ENCODE measurements around the gene PDLIM7. TPM values are rescaled to one million over a fixed set of nuclear protein-coding genes. Genes with fewer than 3 reads are reported as not detected.

Gene PDLIM7
- total RNA-seq, 2 experiments from 2014 or later: 50.2 to 56.6 TPM

- ChIA-PET CTCF (interaction anchor here (0.6 to 5.4 kb wide), 33 partner anchors 8 to 482 kb away, joined by 3 to 67 read pairs (median 4); partner anchors contain the start of genes DDX41, DOK3 and PFN3), POLR2A (interaction anchor here (1.0 to 1.3 kb wide), 3 partner anchors 47 to 192 kb away, joined by 3 to 4 read pairs (median 3); no protein-coding TSS in a partner anchor)
- Mint-ChIP-seq H3K4me1 (ENCODE audit: low read depth) (peaks cover 12% of the 10 kb centered on the region), H3K27me3 (peaks cover 8% of the 10 kb centered on the region), H3K27ac (no peak overlapping the region), H3K9me3 (no peaks in the 10 kb centered on the region), H3K4me3 (no peak overlapping the region), H3K36me3 (no peaks in the 10 kb centered on the region)
- intact Hi-C loops (cut with micrococcal nuclease): no loop called here
- DNase-seq: no peak
These were observed 4.7 kb upstream of the PDLIM7 start for GRCh38 chr5:177501874-177502678.

- intact Hi-C loops (cut with micrococcal nuclease): no loop called here
- no peak overlapping the region for H3K27ac Mint-ChIP-seq
These were observed 3.5 kb upstream of the PDLIM7 start for GRCh38 chr5:177500685-177501522.

GRCh38 chr5:177499842-177500241 lies 2.4 kb upstream of the PDLIM7 start:
- no peak for DNase-seq
- Mint-ChIP-seq H3K9me3 (no peaks in the 10 kb centered on the region), H3K36me3 (no peaks in the 10 kb centered on the region), H3K27ac (no peak overlapping the region), H3K4me1 (ENCODE audit: low read depth) (peaks cover 14% of the 10 kb centered on the region), H3K4me3 (no peak overlapping the region), H3K27me3 (peaks cover 8% of the 10 kb centered on the region)
- ChIA-PET CTCF (interaction anchor here (0.8 to 5.4 kb wide), 11 partner anchors 10 to 195 kb away, joined by 3 to 67 read pairs (median 6); partner anchors contain the start of genes DOK3 and PFN3), POLR2A (interaction anchor here (1.2 kb wide), 1 partner anchor 96 kb away, joined by 3 read pairs; no protein-coding TSS in a partner anchor)
- intact Hi-C loops (cut with micrococcal nuclease): loop anchor here (5.0 kb wide), 1 partner anchor 388 kb away; no protein-coding TSS in a partner anchor

More at GRCh38 chr5:177500685-177501522, 3.5 kb upstream of the PDLIM7 start:
- Mint-ChIP-seq H3K9me3 (no peaks in the 10 kb centered on the region), H3K27me3 (peaks cover 8% of the 10 kb centered on the region), H3K4me1 (ENCODE audit: low read depth) (peaks cover 12% of the 10 kb centered on the region), H3K36me3 (no peaks in the 10 kb centered on the region), H3K4me3 (no peak overlapping the region)
- peak; percentile 88 for DNase-seq
- CTCF ChIA-PET: interaction anchor here (0.6 to 5.4 kb wide), 40 partner anchors 9 to 481 kb away, joined by 3 to 67 read pairs (median 4); partner anchors contain the start of genes DDX41, DOK3 and PFN3
- POLR2A ChIA-PET: interaction anchor here (0.6 to 1.3 kb wide), 5 partner anchors 21 to 191 kb away, joined by 3 to 4 read pairs (median 3); no protein-coding TSS in a partner anchor

GRCh38 chr5:177498013-177498787 lies 796 bp upstream of the PDLIM7 start:
- H3K4me3 Mint-ChIP-seq: peak overlapping the region; percentile 82
- peaks cover 26% of the 10 kb centered on the region for H3K4me1 Mint-ChIP-seq (ENCODE audit: low read depth)
- ChIA-PET CTCF (interaction anchor here (0.7 to 4.2 kb wide), 11 partner anchors 26 to 188 kb away, joined by 3 to 23 read pairs (median 4); no protein-coding TSS in a partner anchor), POLR2A (interaction anchor here (0.7 to 1.4 kb wide), 7 partner anchors 17 to 147 kb away, joined by 3 to 5 read pairs (median 3); no protein-coding TSS in a partner anchor)
- H3K9me3 Mint-ChIP-seq: no peaks in the 10 kb centered on the region
- H3K27me3 Mint-ChIP-seq: peaks cover 8% of the 10 kb centered on the region
- H3K27ac Mint-ChIP-seq: peak overlapping the region; percentile 23
- peak; percentile 62 for DNase-seq
- intact Hi-C loops (cut with micrococcal nuclease): loop anchor here (5.0 kb wide), 1 partner anchor 386 kb away; no protein-coding TSS in a partner anchor
- no peaks in the 10 kb centered on the region for H3K36me3 Mint-ChIP-seq

GRCh38 chr5:177496727-177497291 lies 595 bp downstream of the PDLIM7 start:
- H3K9me3 Mint-ChIP-seq: no peaks in the 10 kb centered on the region
- peak; percentile 38 for DNase-seq
- H3K4me1 Mint-ChIP-seq (ENCODE audit: low read depth): peaks cover 27% of the 10 kb centered on the region
- ChIA-PET CTCF (interaction anchor here (0.7 to 4.2 kb wide), 8 partner anchors 25 to 184 kb away, joined by 3 to 23 read pairs (median 4); no protein-coding TSS in a partner anchor), POLR2A (interaction anchor here (1.1 to 1.4 kb wide), 3 partner anchors 40 to 106 kb away, joined by 3 to 5 read pairs (median 5); no protein-coding TSS in a partner anchor)
- intact Hi-C loops (cut with micrococcal nuclease): loop anchor here (1.0 to 5.0 kb wide), 7 partner anchors 18 to 385 kb away; partner anchors contain the start of gene GRK6
- H3K27me3 Mint-ChIP-seq: peaks cover 8% of the 10 kb centered on the region
- peak overlapping the region; percentile 82 for H3K4me3 Mint-ChIP-seq
- H3K36me3 Mint-ChIP-seq: no peaks in the 10 kb centered on the region
- no peak overlapping the region for H3K27ac Mint-ChIP-seq

- Mint-ChIP-seq H3K9me3 (no peaks in the 10 kb centered on the region), H3K27ac (no peak overlapping the region), H3K4me1 (ENCODE audit: low read depth) (peaks cover 27% of the 10 kb centered on the region), H3K4me3 (peak overlapping the region; percentile 60), H3K27me3 (peaks cover 8% of the 10 kb centered on the region), H3K36me3 (peaks cover 2% of the 10 kb centered on the region)
- ChIA-PET CTCF (interaction anchor here (1.6 to 4.2 kb wide), 6 partner anchors 39 to 106 kb away, joined by 4 to 23 read pairs (median 18); partner anchors contain the start of gene GRK6), POLR2A (interaction anchor here (1.0 kb wide), 1 partner anchor 20 kb away, joined by 3 read pairs; no protein-coding TSS in a partner anchor)
- intact Hi-C loops (cut with micrococcal nuclease): loop anchor here (2.0 to 5.0 kb wide), 3 partner anchors 17 to 384 kb away; no protein-coding TSS in a partner anchor
- DNase-seq: no peak
These were observed 1.2 kb downstream of the PDLIM7 start for GRCh38 chr5:177496070-177496726.

GRCh38 chr5:177495243-177496060 lies 2.0 kb downstream of the PDLIM7 start:
- intact Hi-C loops (cut with micrococcal nuclease): loop anchor here (2.0 to 5.0 kb wide), 3 partner anchors 17 to 383 kb away; no protein-coding TSS in a partner anchor
- Mint-ChIP-seq H3K4me3 (peak overlapping the region; percentile 60), H3K4me1 (ENCODE audit: low read depth) (peaks cover 24% of the 10 kb centered on the region), H3K27me3 (peaks cover 8% of the 10 kb centered on the region), H3K27ac (no peak overlapping the region), H3K9me3 (no peaks in the 10 kb centered on the region), H3K36me3 (peaks cover 5% of the 10 kb centered on the region)
- ChIA-PET CTCF (interaction anchor here (1.6 to 4.2 kb wide), 5 partner anchors 38 to 106 kb away, joined by 4 to 26 read pairs (median 18); partner anchors contain the start of gene GRK6), POLR2A (interaction anchor here (0.6 to 1.3 kb wide), 3 partner anchors 19 to 66 kb away, joined by 3 read pairs; no protein-coding TSS in a partner anchor)
- no peak for DNase-seq

- Mint-ChIP-seq H3K36me3 (peaks cover 9% of the 10 kb centered on the region), H3K27ac (peak overlapping the region; percentile 79)
These were observed 2.8 kb downstream of the PDLIM7 start for GRCh38 chr5:177494346-177495195.

More at GRCh38 chr5:177494346-177495195, 2.8 kb downstream of the PDLIM7 start:
- peak; percentile 61 for DNase-seq
- peaks cover 24% of the 10 kb centered on the region for H3K4me1 Mint-ChIP-seq (ENCODE audit: low read depth)
- POLR2A ChIA-PET: interaction anchor here (0.6 to 1.3 kb wide), 3 partner anchors 21 to 65 kb away, joined by 3 read pairs; no protein-coding TSS in a partner anchor
- intact Hi-C loops (cut with micrococcal nuclease): loop anchor here (5.0 kb wide), 1 partner anchor 382 kb away; no protein-coding TSS in a partner anchor
- peaks cover 8% of the 10 kb centered on the region for H3K27me3 Mint-ChIP-seq
- CTCF ChIA-PET: interaction anchor here (0.6 to 4.2 kb wide), 9 partner anchors 22 to 185 kb away, joined by 3 to 26 read pairs (median 8); partner anchors contain the start of genes DDX41 and GRK6
- no peaks in the 10 kb centered on the region for H3K9me3 Mint-ChIP-seq
- H3K4me3 Mint-ChIP-seq: no peak overlapping the region

Data from activated CD4-positive, alpha-beta memory T cell treated with anti-CD3 and anti-CD28 coated beads for 36 hours (primary cell).